Mesendoderm (in vitro differentiated cells): ENCODE results near the gene UBAC2.

Experiments used
- DNase-seq: peaks from one replicate; pipeline ENCODE4 v3.0.0; 2013
- H2AK5ac ChIP-seq: 2 replicates; pipeline ENCODE4 v1.6.1; 2013; ENCODE audit warnings: low read length, inconsistent platforms
- H2BK120ac ChIP-seq: 2 replicates; pipeline ENCODE4 v1.6.1; 2013; ENCODE audit warnings: low read depth, mild to moderate bottlenecking, low read length, moderate library complexity, mixed read lengths
- H2BK15ac ChIP-seq: replicated peaks from 2 replicates; pipeline ENCODE4 v1.6.1; 2013; ENCODE audit warnings: low read depth, mild to moderate bottlenecking, moderate library complexity
- H2BK5ac ChIP-seq: 2 replicates; pipeline ENCODE4 v1.6.1; 2013; ENCODE audit warnings: low read length, inconsistent platforms
- H3K18ac ChIP-seq: 2 replicates; pipeline ENCODE4 v1.6.1; 2013; ENCODE audit warnings: mild to moderate bottlenecking, low read length, mixed read lengths
- H3K23ac ChIP-seq: one replicate; pipeline ENCODE4 v1.6.1; 2013; ENCODE audit warnings: low read length
- H3K27ac ChIP-seq: 2 replicates; pipeline ENCODE4 v1.5.1; 2013; ENCODE audit warnings: low read depth, mild to moderate bottlenecking, inconsistent platforms, low read length, moderate library complexity
- H3K27me3 ChIP-seq: 2 replicates; pipeline ENCODE4 v1.6.1; 2013; ENCODE audit warnings: low read length, control low read depth, mild to moderate bottlenecking, inconsistent platforms; ENCODE audit not compliant: insufficient read depth, poor library complexity
- H3K36me3 ChIP-seq: 2 replicates; pipeline ENCODE4 v1.6.1; 2013; ENCODE audit warnings: low read length, inconsistent platforms; ENCODE audit not compliant: control insufficient read depth, insufficient read depth
- H3K4ac ChIP-seq: one replicate; pipeline ENCODE4 v1.6.1; 2013; ENCODE audit warnings: low read depth, mild to moderate bottlenecking, low read length, moderate library complexity
- H3K4me1 ChIP-seq: 2 replicates; pipeline ENCODE4 v1.6.1; 2013; ENCODE audit warnings: low read depth, low read length, inconsistent platforms; ENCODE audit not compliant: control insufficient read depth
- H3K4me2 ChIP-seq: 2 replicates; pipeline ENCODE4 v1.6.1; 2013; ENCODE audit warnings: low read length
- H3K4me3 ChIP-seq: 2 replicates; pipeline ENCODE4 v1.5.1; 2013; ENCODE audit warnings: mild to moderate bottlenecking, low read length
- H3K56ac ChIP-seq: one replicate; pipeline ENCODE4 v1.6.1; 2013; ENCODE audit warnings: low read length
- H3K79me1 ChIP-seq: 2 replicates; pipeline ENCODE4 v1.6.1; 2013; ENCODE audit warnings: low read length, inconsistent platforms
- H3K79me2 ChIP-seq: 2 replicates; pipeline ENCODE4 v1.6.1; 2013; ENCODE audit warnings: mild to moderate bottlenecking, low read length; ENCODE audit not compliant: control insufficient read depth, insufficient read depth
- H3K9ac ChIP-seq: 2 replicates; pipeline ENCODE4 v1.6.1; 2013; ENCODE audit warnings: low read length, inconsistent platforms
- H4K5ac ChIP-seq: one replicate; pipeline ENCODE4 v1.6.1; 2013; ENCODE audit warnings: low read length
- H4K8ac ChIP-seq: one replicate; pipeline ENCODE4 v1.6.1; 2013; ENCODE audit warnings: low read depth, mild to moderate bottlenecking, control low read depth, low read length, moderate library complexity
- WGBS: extraction: QIAGEN DNeasy Blood & Tissue Kit; methylation state at CpG from one replicate; pipeline ENCODE4 v1.1.7; 2013; ENCODE audit warnings: low lambda C conversion rate, missing lambda C conversion rate; ENCODE audit not compliant: insufficient coverage; ENCODE audit errors: extremely low coverage; 5-methylcytosine and 5-hydroxymethylcytosine counted together

The UBAC2 gene

GRCh38 chr13:99185606-99186005 is 15.0 kb upstream of the UBAC2 start:
- DNase-seq: no peak

GRCh38 chr13:99190147-99190985 is 10.3 kb upstream of the UBAC2 start:
- H3K27ac ChIP-seq: no peak overlapping the region
- no CpG with 5 or more reads among the region's 12 CpGs for WGBS
- H2BK120ac ChIP-seq: no peak overlapping the region

More at GRCh38 chr13:99185606-99186005, 15.0 kb upstream of the UBAC2 start:
- Histone ChIP-seq H3K4me1 (no peaks in the 10 kb centered on the region), H4K5ac (no peak overlapping the region), H2BK120ac (no peak overlapping the region), H3K79me2 (no peaks in the 10 kb centered on the region), H4K8ac (no peak overlapping the region), H3K56ac (no peak overlapping the region), H3K23ac (no peak overlapping the region), H3K27me3 (no peaks in the 10 kb centered on the region), H3K18ac (no peak overlapping the region), H3K4me2 (no peak overlapping the region), H2AK5ac (no peak overlapping the region), H3K4ac (no peak overlapping the region), H3K79me1 (no peaks in the 10 kb centered on the region), H2BK5ac (no peak overlapping the region), H3K9ac (no peak overlapping the region), H3K36me3 (no peaks in the 10 kb centered on the region), H3K4me3 (no peak overlapping the region), H2BK15ac (no peak overlapping the region), H3K27ac (no peak overlapping the region)
- WGBS: no CpG with 5 or more reads among the region's 8 CpGs

GRCh38 chr13:99191336-99191899 is 9.2 kb upstream of the UBAC2 start:
- H3K4me2 ChIP-seq: no peak overlapping the region
- no peak overlapping the region for H3K9ac ChIP-seq
- no peak overlapping the region for H3K56ac ChIP-seq
- H4K5ac ChIP-seq: no peak overlapping the region
- no peaks in the 10 kb centered on the region for H3K36me3 ChIP-seq
- no peak overlapping the region for H3K18ac ChIP-seq
- no peak overlapping the region for H3K4ac ChIP-seq
- H2BK5ac ChIP-seq: no peak overlapping the region
- H3K4me3 ChIP-seq: no peak overlapping the region
- no peak overlapping the region for H2BK15ac ChIP-seq
- no peaks in the 10 kb centered on the region for H3K79me1 ChIP-seq
- no peak overlapping the region for H3K27ac ChIP-seq
- no peak for DNase-seq
- WGBS: no CpG with 5 or more reads among the region's 3 CpGs
- H4K8ac ChIP-seq: no peak overlapping the region
- no peak overlapping the region for H2BK120ac ChIP-seq
- no peaks in the 10 kb centered on the region for H3K27me3 ChIP-seq
- no peaks in the 10 kb centered on the region for H3K79me2 ChIP-seq
- no peak overlapping the region for H3K23ac ChIP-seq
- no peak overlapping the region for H2AK5ac ChIP-seq
- H3K4me1 ChIP-seq: no peaks in the 10 kb centered on the region

More at GRCh38 chr13:99190147-99190985, 10.3 kb upstream of the UBAC2 start:
- Histone ChIP-seq H3K4me1 (no peaks in the 10 kb centered on the region), H3K4me2 (no peak overlapping the region), H3K4me3 (no peak overlapping the region), H2BK15ac (no peak overlapping the region), H4K5ac (no peak overlapping the region), H2BK5ac (no peak overlapping the region), H4K8ac (no peak overlapping the region), H3K36me3 (no peaks in the 10 kb centered on the region), H3K56ac (no peak overlapping the region), H3K79me2 (no peaks in the 10 kb centered on the region), H3K4ac (no peak overlapping the region), H3K79me1 (no peaks in the 10 kb centered on the region), H3K9ac (no peak overlapping the region), H2AK5ac (no peak overlapping the region), H3K23ac (no peak overlapping the region), H3K18ac (no peak overlapping the region), H3K27me3 (no peaks in the 10 kb centered on the region)
- DNase-seq: no peak

- Histone ChIP-seq H3K18ac (no peak overlapping the region), H3K23ac (no peak overlapping the region), H3K27me3 (no peaks in the 10 kb centered on the region), H2BK5ac (no peak overlapping the region), H3K4me3 (no peak overlapping the region), H3K27ac (no peak overlapping the region), H3K9ac (no peak overlapping the region), H3K56ac (no peak overlapping the region), H3K4ac (no peak overlapping the region), H2BK15ac (no peak overlapping the region), H2AK5ac (no peak overlapping the region), H4K8ac (no peak overlapping the region), H3K79me2 (no peaks in the 10 kb centered on the region), H2BK120ac (no peak overlapping the region), H3K4me1 (no peaks in the 10 kb centered on the region), H4K5ac (no peak overlapping the region), H3K4me2 (no peak overlapping the region), H3K36me3 (no peaks in the 10 kb centered on the region), H3K79me1 (no peaks in the 10 kb centered on the region)
- no CpG with 5 or more reads among the region's 7 CpGs for WGBS
- DNase-seq: no peak
These were observed 8.7 kb upstream of the UBAC2 start for GRCh38 chr13:99191900-99192399.

GRCh38 chr13:99192480-99192879 is 8.2 kb upstream of the UBAC2 start:
- Histone ChIP-seq H3K36me3 (no peaks in the 10 kb centered on the region), H3K4me1 (no peaks in the 10 kb centered on the region), H2BK15ac (no peak overlapping the region), H3K4me3 (no peak overlapping the region), H3K27me3 (no peaks in the 10 kb centered on the region), H3K4me2 (no peak overlapping the region), H3K27ac (no peak overlapping the region), H4K5ac (no peak overlapping the region), H3K23ac (no peak overlapping the region), H3K79me2 (no peaks in the 10 kb centered on the region), H2BK5ac (no peak overlapping the region), H3K18ac (no peak overlapping the region), H3K79me1 (no peaks in the 10 kb centered on the region), H3K9ac (no peak overlapping the region), H4K8ac (no peak overlapping the region), H2AK5ac (no peak overlapping the region), H3K4ac (no peak overlapping the region), H3K56ac (no peak overlapping the region), H2BK120ac (no peak overlapping the region)
- DNase-seq: no peak
